ENCODE results near the gene WWC2.

- TF ChIP-seq CTCF (conservative IDR thresholded peaks at IDR 0.05; ENCODE audit: low read depth in 2 of 2) (no peak), EZH2phosphoT487 (IDR thresholded peaks at IDR 0.05; ENCODE audit: unreplicated experiment) (no peak)
Observed at GRCh38 chr4:183097231-183098018, 1.6 kb upstream of the WWC2 start.
